Endodermal cell (in vitro differentiated cells): Measurements from ENCODE around the gene SNX30. TPM values are rescaled to one million over a fixed set of nuclear protein-coding genes. Genes with fewer than 3 reads are reported as not detected.

Experiments
- DNase-seq: peaks from one replicate; pipeline ENCODE4 v3.0.0-alpha.2; 2017
- H3K27ac ChIP-seq: 2 replicates; pipeline ENCODE4 v1.5.1; 2013; ENCODE audit warnings: mild to moderate bottlenecking, low read depth, low read length, moderate library complexity
- H3K27me3 ChIP-seq: 2 replicates; pipeline ENCODE4 v1.6.1; 2013; ENCODE audit warnings: mild to moderate bottlenecking, low read length, moderate library complexity; ENCODE audit not compliant: insufficient read depth, control insufficient read depth, poor library complexity, severe bottlenecking
- H3K36me3 ChIP-seq: 2 replicates; pipeline ENCODE4 v1.7.0; 2013; ENCODE audit warnings: mild to moderate bottlenecking, low read length, moderate library complexity; ENCODE audit not compliant: control insufficient read depth, insufficient read depth
- H3K4me1 ChIP-seq: one replicate; pipeline ENCODE4 v1.7.0; 2013; ENCODE audit warnings: low read length; ENCODE audit not compliant: control insufficient read depth, insufficient read depth
- H3K4me3 ChIP-seq: 2 replicates; pipeline ENCODE4 v1.5.1; 2013; ENCODE audit warnings: mild to moderate bottlenecking, low read length, moderate library complexity
- H3K9ac ChIP-seq: 2 replicates; pipeline ENCODE4 v1.6.1; 2013; ENCODE audit warnings: mild to moderate bottlenecking, low read length, moderate library complexity; ENCODE audit not compliant: poor library complexity, severe bottlenecking; ENCODE audit errors: extremely low read depth
- H3K9me3 ChIP-seq: 2 replicates; pipeline ENCODE4 v1.6.1; 2013; ENCODE audit warnings: mild to moderate bottlenecking, low read length, moderate library complexity; ENCODE audit not compliant: control insufficient read depth
- H3K27ac Mint-ChIP-seq: 2 replicates; pipeline ENCODE4 v1.8.0; 2020; ENCODE audit warnings: mixed read lengths
- H3K27me3 Mint-ChIP-seq: 2 replicates; pipeline ENCODE4 v1.8.0; 2021; ENCODE audit warnings: mild to moderate bottlenecking, mixed read lengths; ENCODE audit not compliant: insufficient read depth
- H3K36me3 Mint-ChIP-seq: 2 replicates; pipeline ENCODE4 v1.8.0; 2020; ENCODE audit warnings: low read depth, mixed read lengths
- H3K4me1 Mint-ChIP-seq: 2 replicates; pipeline ENCODE4 v1.8.0; 2020; ENCODE audit warnings: mixed read lengths
- H3K4me3 Mint-ChIP-seq: 2 replicates; pipeline ENCODE4 v1.8.0; 2020; ENCODE audit warnings: mild to moderate bottlenecking, moderate library complexity, mixed read lengths
- H3K9me3 Mint-ChIP-seq: 2 replicates; pipeline ENCODE4 v1.8.0; 2020; ENCODE audit warnings: mild to moderate bottlenecking, mixed read lengths
- WGBS, 2 experiments: methylation state at CpG; one replicate each; pipeline versions ENCODE4 v1.1.5 to v1.1.7; 2013; ENCODE audit warnings: missing lambda C conversion rate in 2 of 2, mixed read lengths in 1 of 2; ENCODE audit not compliant: insufficient coverage in 1 of 2, insufficient read length in 1 of 2; 5-methylcytosine and 5-hydroxymethylcytosine counted together
- total RNA-seq, 2 donors: library from RNA; stranded (reverse); fragmentation: NEBNext Ultra II Directional in 1 of 2; extraction: Animal tissue kit (Norgen Biotek cat#: 25700) in 1 of 2; gene quantifications; 2 replicates in 1 of 2; 3 replicates in 1 of 2; pipeline ENCODE4 v1.2.1, GENCODE V29; 2021
- TF ChIP-seq, protein P1 (sequence below): fragments of 200-600 bp; sonication (generic); conservative IDR thresholded peaks from 2 replicates; pipeline ENCODE4 v1.5.0; 2021; ENCODE audit warnings: antibody characterized with exemption, mild to moderate bottlenecking

Gene SNX30
- total RNA-seq, 2 donors from 2014 or later: 11.8 to 14.8 TPM

DNA sequence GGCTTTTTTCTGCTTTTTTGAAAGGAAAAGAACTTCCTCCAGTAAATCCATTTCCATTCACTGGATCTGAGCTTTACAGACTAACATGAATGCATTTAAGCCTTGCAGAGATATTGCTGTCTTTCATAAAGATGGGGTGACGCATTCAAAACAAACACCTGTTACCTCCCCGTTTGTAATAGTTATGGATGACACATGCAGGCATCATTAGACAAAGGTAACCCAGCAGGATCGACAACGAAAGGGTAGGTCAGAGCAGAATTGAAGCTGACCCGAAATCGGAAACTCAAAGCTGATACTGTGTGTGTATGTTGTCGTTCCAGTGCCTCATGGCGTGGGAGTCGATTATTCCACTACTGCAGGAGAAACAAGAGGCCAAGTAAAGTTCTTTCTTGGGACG lies 117.9 kb downstream of the SNX30 start:
- Histone ChIP-seq H3K4me1 (peaks cover 30% of the 10 kb centered on the region), H3K9me3 (no peaks in the 10 kb centered on the region), H3K27me3 (no peaks in the 10 kb centered on the region), H3K36me3 (no peaks in the 10 kb centered on the region), H3K27ac (no peak overlapping the region), H3K4me3 (no peak overlapping the region), H3K9ac (no peak overlapping the region)
- no peak overlapping the region for H3K4me3 Mint-ChIP-seq
- peak overlapping the region; percentile 5 for H3K27ac Mint-ChIP-seq
- peaks cover 3% of the 10 kb centered on the region for H3K9me3 Mint-ChIP-seq
- H3K27me3 Mint-ChIP-seq: no peaks in the 10 kb centered on the region
- peaks cover 45% of the 10 kb centered on the region for H3K4me1 Mint-ChIP-seq
- DNase-seq: no peak
- H3K36me3 Mint-ChIP-seq: peaks cover 20% of the 10 kb centered on the region
- TF ChIP-seq, protein P1, sequence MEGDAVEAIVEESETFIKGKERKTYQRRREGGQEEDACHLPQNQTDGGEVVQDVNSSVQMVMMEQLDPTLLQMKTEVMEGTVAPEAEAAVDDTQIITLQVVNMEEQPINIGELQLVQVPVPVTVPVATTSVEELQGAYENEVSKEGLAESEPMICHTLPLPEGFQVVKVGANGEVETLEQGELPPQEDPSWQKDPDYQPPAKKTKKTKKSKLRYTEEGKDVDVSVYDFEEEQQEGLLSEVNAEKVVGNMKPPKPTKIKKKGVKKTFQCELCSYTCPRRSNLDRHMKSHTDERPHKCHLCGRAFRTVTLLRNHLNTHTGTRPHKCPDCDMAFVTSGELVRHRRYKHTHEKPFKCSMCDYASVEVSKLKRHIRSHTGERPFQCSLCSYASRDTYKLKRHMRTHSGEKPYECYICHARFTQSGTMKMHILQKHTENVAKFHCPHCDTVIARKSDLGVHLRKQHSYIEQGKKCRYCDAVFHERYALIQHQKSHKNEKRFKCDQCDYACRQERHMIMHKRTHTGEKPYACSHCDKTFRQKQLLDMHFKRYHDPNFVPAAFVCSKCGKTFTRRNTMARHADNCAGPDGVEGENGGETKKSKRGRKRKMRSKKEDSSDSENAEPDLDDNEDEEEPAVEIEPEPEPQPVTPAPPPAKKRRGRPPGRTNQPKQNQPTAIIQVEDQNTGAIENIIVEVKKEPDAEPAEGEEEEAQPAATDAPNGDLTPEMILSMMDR: no peak
- WGBS, 2 experiments: 92 to 98% methylated on average over 7 to 10 of the region's 10 CpGs

DNA sequence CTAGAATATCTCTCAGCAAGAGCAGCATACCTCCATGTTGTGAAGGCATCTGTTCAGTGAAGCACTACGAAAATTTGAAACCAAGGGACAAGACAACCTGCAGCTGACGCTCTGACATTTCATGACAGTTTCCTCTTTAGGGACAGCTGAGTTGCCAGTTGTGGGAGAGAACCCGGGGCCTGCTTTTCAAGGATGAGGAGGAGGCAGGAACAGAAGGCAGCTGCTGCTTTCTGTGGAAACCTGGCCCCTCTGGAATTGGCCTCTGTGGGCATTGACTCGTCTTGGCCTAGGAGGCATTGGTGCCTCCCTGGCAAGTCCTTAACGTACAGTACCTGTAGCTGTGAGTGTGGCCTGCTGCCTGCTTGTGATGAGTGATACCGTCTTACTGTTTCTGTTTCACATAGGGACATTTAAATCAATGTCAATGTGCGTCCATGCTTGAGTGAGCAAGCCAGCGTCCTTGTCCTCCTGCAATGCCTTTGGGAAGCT lies 118.5 kb downstream of the SNX30 start:
- no peak overlapping the region for H3K27ac ChIP-seq
- no peaks in the 10 kb centered on the region for H3K27me3 Mint-ChIP-seq
- H3K9me3 ChIP-seq: no peaks in the 10 kb centered on the region
- H3K4me1 ChIP-seq: peaks cover 34% of the 10 kb centered on the region
- no peak overlapping the region for H3K4me3 ChIP-seq
- H3K4me3 Mint-ChIP-seq: no peak overlapping the region
- TF ChIP-seq, protein P1: no peak
- WGBS, 2 experiments: 75 to 77% methylated on average over 8 of the region's 8 CpGs
- peaks cover 20% of the 10 kb centered on the region for H3K36me3 Mint-ChIP-seq
- peaks cover 3% of the 10 kb centered on the region for H3K9me3 Mint-ChIP-seq
- no peak overlapping the region for H3K9ac ChIP-seq
- no peaks in the 10 kb centered on the region for H3K27me3 ChIP-seq
- peaks cover 52% of the 10 kb centered on the region for H3K4me1 Mint-ChIP-seq
- H3K36me3 ChIP-seq: no peaks in the 10 kb centered on the region
- H3K27ac Mint-ChIP-seq: peak overlapping the region; percentile 56
- DNase-seq: no peak

DNA sequence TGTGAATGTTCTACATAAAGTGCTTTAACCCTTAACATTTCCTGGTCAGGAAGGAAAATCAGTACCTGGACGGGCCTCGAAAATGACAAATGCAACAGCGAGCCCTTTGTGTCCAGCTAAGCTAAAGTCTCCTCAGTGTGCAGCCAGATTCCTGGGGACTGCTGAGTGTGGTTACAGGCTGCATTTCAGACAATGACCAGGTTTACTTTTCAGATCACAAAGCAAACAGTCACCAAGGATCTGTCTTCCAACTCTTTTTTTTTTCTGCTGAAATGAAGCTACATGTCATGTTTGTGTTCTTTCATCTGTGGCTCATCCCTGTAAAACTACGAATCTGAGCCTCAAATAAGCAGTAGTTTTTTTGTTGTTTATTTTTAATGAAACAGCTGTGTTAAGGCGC lies 119.4 kb downstream of the SNX30 start:
- no peaks in the 10 kb centered on the region for H3K27me3 Mint-ChIP-seq

More for the DNA sequence above, 119.4 kb downstream of the SNX30 start:
- Mint-ChIP-seq H3K27ac (peak overlapping the region; percentile 56), H3K4me1 (peaks cover 57% of the 10 kb centered on the region), H3K4me3 (peak overlapping the region; percentile 11), H3K9me3 (peaks cover 3% of the 10 kb centered on the region), H3K36me3 (peaks cover 20% of the 10 kb centered on the region)
- no peak overlapping the region for H3K27ac ChIP-seq
- TF ChIP-seq, protein P1: no peak
- 80 to 93% methylated on average over 2 to 5 of the region's 5 CpGs for WGBS, 2 experiments
- H3K36me3 ChIP-seq: no peaks in the 10 kb centered on the region
- H3K9me3 ChIP-seq: no peaks in the 10 kb centered on the region
- H3K9ac ChIP-seq: no peak overlapping the region
- H3K4me1 ChIP-seq: peaks cover 34% of the 10 kb centered on the region
- peak overlapping the region; percentile 53 for H3K4me3 ChIP-seq
- no peaks in the 10 kb centered on the region for H3K27me3 ChIP-seq
- no peak for DNase-seq
